Activated B cell treated with CpG ODN at 0.5 μM for 24 hours (primary cell): ENCODE data around the gene ARHGEF4. TPM values are rescaled to one million over a fixed set of nuclear protein-coding genes. Genes with fewer than 3 reads are reported as not detected.
A peak's percentile ranks its signal among the peaks of the same experiment; 100 is the strongest.

Experiments
- ATAC-seq: fragments of 200-7000 bp; cut with Tn5 transposase; one replicate; pipeline ENCODE4 v1.10.0; 2021; ENCODE audit warnings: low read depth, mild to moderate bottlenecking, moderate library complexity
- CTCF ChIA-PET: fragments of 350-600 bp; sonication (Branson Sonifier 250); formaldehyde crosslinking; loops from one replicate; lab custom pipeline; 2021; ENCODE audit warnings: antibody characterized with exemption; lab: Charles Lee
- POLR2A ChIA-PET: fragments of 350-600 bp; sonication (Branson Sonifier 250); formaldehyde crosslinking; loops from one replicate; lab custom pipeline; 2021; ENCODE audit warnings: antibody characterized with exemption; lab: Charles Lee
- DNase-seq: peaks from one replicate; pipeline ENCODE4 v3.0.0; 2022
- H3K27ac Mint-ChIP-seq: one replicate; pipeline ENCODE4 v1.8.0; 2020; ENCODE audit warnings: mixed read lengths
- H3K27me3 Mint-ChIP-seq: one replicate; pipeline ENCODE4 v1.8.0; 2021; ENCODE audit warnings: mixed read lengths
- H3K36me3 Mint-ChIP-seq: one replicate; pipeline ENCODE4 v1.8.0; 2021; ENCODE audit warnings: low read depth, mixed read lengths
- H3K4me1 Mint-ChIP-seq: one replicate; pipeline ENCODE4 v1.8.0; 2021; ENCODE audit warnings: mixed read lengths
- H3K4me3 Mint-ChIP-seq: one replicate; pipeline ENCODE4 v1.8.0; 2020; ENCODE audit warnings: mild to moderate bottlenecking, mixed read lengths
- H3K9me3 Mint-ChIP-seq: one replicate; pipeline ENCODE4 v1.8.0; 2020; ENCODE audit warnings: mixed read lengths
- CTCF ChIP-seq: fragments of 200-600 bp; IDR thresholded peaks from one replicate; pipeline ENCODE4 v1.8.0; 2022; ENCODE audit warnings: antibody characterized with exemption, mild to moderate bottlenecking
- intact Hi-C: fragments of 100-400 bp; cut with micrococcal nuclease; formaldehyde crosslinking; loops from one replicate; pipeline ENCODE4 v1.15.1; 2024
- total RNA-seq: library from RNA; stranded (reverse); gene quantifications from 2 replicates; pipeline ENCODE4 v1.2.3, GENCODE V29; 2022

Gene ARHGEF4
- total RNA-seq, 1 donor from 2014 or later = 0.29 TPM

DNA sequence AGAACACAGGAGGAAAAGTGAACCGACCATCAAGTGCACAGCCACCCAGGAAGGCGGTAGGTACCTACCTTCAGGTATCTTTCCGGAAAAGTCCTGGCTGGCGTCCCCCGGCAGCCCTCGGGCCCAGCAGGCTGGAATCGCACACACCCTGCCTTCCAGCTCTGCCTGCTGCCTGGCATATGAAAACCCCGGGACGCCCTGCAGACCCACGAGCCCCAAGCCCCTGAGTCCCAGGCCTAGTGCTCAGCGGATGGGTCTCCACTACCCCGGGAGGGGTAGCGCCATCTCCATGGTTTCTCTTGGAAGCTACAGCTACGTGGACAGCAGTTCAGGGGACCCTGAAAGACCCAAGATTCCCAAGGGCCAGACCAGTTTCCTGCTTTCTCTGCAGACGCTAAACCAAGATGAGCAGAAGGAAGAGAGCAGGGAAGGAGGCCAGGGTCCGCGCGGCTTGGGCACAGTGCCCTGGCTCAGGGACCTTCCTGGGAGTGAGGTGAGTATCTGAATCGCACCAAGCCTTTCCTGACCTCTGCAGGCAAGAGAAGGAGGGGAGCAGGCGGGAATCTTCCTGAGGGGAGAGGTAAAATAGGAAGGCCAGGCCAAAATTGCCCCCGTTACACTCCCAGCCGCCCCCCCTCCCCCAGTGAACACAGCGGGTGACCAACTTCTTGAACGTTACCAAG lies 80.4 kb downstream of the ARHGEF4 start:
- H3K27ac Mint-ChIP-seq = no peak overlapping the region
- no peak for ATAC-seq
- no peaks in the 10 kb centered on the region for H3K9me3 Mint-ChIP-seq
- H3K4me1 Mint-ChIP-seq = no peaks in the 10 kb centered on the region
- CTCF ChIA-PET = no interaction called here
- intact Hi-C loops = no loop called here
- no peaks in the 10 kb centered on the region for H3K36me3 Mint-ChIP-seq
- no peak for DNase-seq
- peaks cover 24% of the 10 kb centered on the region for H3K27me3 Mint-ChIP-seq
- TF ChIP-seq CTCF = no peak
- POLR2A ChIA-PET = no interaction called here
- H3K4me3 Mint-ChIP-seq = no peak overlapping the region

DNA sequence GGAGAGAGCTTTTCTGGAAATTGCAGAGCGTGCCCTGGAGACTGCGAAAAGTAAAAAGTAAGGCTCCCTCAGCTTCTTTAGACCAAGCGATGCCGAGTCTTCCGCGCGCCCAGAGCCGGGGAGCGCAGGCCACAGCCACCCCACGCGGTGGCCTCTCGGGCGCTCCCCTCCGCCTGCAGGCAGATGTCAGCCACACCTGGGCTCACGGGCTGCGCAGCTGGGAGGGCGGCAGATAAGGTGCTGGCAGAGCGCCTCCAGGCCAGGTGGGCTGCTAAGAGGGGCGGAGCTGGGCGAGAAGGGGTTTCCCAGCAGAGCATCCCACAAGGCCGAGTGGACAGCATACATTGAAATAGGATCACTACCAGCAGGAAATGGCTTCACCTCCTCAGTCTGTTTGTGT lies 81.7 kb downstream of the ARHGEF4 start:
- ChIA-PET POLR2A (no interaction called here), CTCF (no interaction called here)
- Mint-ChIP-seq H3K9me3 (no peaks in the 10 kb centered on the region), H3K36me3 (no peaks in the 10 kb centered on the region), H3K4me1 (no peaks in the 10 kb centered on the region), H3K27me3 (peaks cover 24% of the 10 kb centered on the region), H3K27ac (no peak overlapping the region), H3K4me3 (no peak overlapping the region)
- ATAC-seq (no peak), DNase-seq (no peak)
- TF ChIP-seq CTCF = no peak
- intact Hi-C loops = no loop called here

- Mint-ChIP-seq H3K4me3 (no peak overlapping the region), H3K27ac (no peak overlapping the region), H3K27me3 (peaks cover 12% of the 10 kb centered on the region), H3K36me3 (no peaks in the 10 kb centered on the region), H3K4me1 (no peaks in the 10 kb centered on the region), H3K9me3 (no peaks in the 10 kb centered on the region)
- POLR2A ChIA-PET = interaction anchor here (1.0 kb wide), 1 partner anchor 123 kb away, joined by 3 read pairs; no protein-coding TSS in a partner anchor
- CTCF ChIA-PET = interaction anchor here (0.7 to 4.0 kb wide), 6 partner anchors 8 to 126 kb away, joined by 3 to 33 read pairs (median 3); no protein-coding TSS in a partner anchor
- ATAC-seq (no peak), DNase-seq (peak; percentile 37)
- peak; percentile 49 for TF ChIP-seq CTCF
- intact Hi-C loops = loop anchor here (1.0 kb wide), 2 partner anchors 47 to 123 kb away; no protein-coding TSS in a partner anchor
Observed at GRCh38 chr2:130920415-130921163, 83.9 kb downstream of the ARHGEF4 start.

DNA sequence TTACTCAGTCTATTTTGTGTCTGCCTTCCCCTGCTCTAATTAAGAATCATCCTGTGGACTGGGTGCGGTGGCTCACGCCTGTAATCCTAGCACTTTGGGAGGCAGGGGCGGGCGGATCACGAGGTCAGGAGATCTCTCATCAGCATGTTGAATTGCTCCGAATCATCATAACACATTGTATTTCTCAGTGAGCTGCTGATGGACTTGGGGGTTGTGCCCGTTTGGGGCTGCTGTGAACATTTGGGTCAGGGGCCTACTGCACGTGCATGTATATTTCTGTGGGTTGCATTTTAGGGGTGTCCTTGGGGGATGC lies 84.4 kb downstream of the ARHGEF4 start:
- CTCF ChIA-PET = interaction anchor here (0.7 to 4.0 kb wide), 5 partner anchors 7 to 126 kb away, joined by 3 to 33 read pairs (median 3); no protein-coding TSS in a partner anchor
- no peak overlapping the region for H3K4me3 Mint-ChIP-seq
- peaks cover 12% of the 10 kb centered on the region for H3K27me3 Mint-ChIP-seq
- ATAC-seq = no peak
- H3K36me3 Mint-ChIP-seq = no peaks in the 10 kb centered on the region
- DNase-seq = no peak
- H3K27ac Mint-ChIP-seq = no peak overlapping the region
- H3K4me1 Mint-ChIP-seq = no peaks in the 10 kb centered on the region
- POLR2A ChIA-PET = interaction anchor here (1.0 kb wide), 1 partner anchor 124 kb away, joined by 3 read pairs; no protein-coding TSS in a partner anchor
- no peak for TF ChIP-seq CTCF
- H3K9me3 Mint-ChIP-seq = no peaks in the 10 kb centered on the region
- intact Hi-C loops = no loop called here

DNA sequence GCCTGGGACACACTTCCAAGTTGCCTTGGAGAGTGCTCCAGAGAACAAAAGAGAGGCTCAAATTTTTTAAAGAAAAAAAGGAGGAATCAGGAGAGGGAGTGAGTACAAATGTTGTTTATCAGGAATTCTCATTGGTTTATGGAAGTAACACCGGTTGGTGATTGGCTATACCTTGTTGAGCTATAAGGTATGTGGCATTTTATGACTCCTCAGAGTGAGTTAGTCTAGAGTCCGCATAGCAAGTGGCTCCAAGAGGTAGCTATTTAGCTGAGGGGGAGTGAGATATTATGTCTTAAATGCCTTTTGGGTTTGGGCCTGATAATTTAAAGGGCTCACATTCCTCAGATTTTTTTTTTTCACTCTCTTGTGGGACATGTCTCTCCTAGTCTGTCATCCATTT lies 85.7 kb downstream of the ARHGEF4 start:
- Mint-ChIP-seq H3K27me3 (peaks cover 11% of the 10 kb centered on the region), H3K36me3 (no peaks in the 10 kb centered on the region), H3K4me1 (no peaks in the 10 kb centered on the region), H3K27ac (no peak overlapping the region), H3K9me3 (no peaks in the 10 kb centered on the region), H3K4me3 (no peak overlapping the region)
- intact Hi-C loops = no loop called here
- no peak for TF ChIP-seq CTCF
- POLR2A ChIA-PET = no interaction called here
- DNase-seq (no peak), ATAC-seq (no peak)
- CTCF ChIA-PET = interaction anchor here (0.6 to 4.0 kb wide), 2 partner anchors 55 to 125 kb away, joined by 4 to 33 read pairs; no protein-coding TSS in a partner anchor
